ENCODE measurements around the gene SCN5A. TPM values are rescaled to one million over a fixed set of nuclear protein-coding genes. Genes with fewer than 3 reads are reported as not detected.

SCN5A gene
- total RNA-seq, 2 experiments from 2014 or later: not detected

DNA sequence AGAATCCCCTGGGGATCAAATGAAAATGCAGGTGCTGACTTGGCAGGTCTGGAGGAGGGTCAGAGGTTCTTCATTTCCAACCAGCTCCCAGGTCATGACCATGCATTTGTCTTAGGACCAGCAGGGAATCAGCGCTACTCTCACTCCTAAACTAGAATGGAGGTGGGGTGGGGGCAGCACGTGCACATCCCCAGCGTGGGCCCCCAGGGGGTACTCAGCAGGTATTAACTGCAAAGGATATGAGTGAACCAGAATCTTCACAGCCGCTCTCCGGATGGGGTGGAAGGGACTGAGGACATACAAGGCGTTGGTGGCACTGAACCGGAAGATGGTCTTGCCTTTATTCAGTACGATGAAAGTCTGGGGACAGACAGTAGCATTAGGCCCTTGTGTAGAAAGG is 19.4 kb downstream of the SCN5A start:
- H3K4me1 Mint-ChIP-seq: peaks cover 9% of the 10 kb centered on the region
- DNase-seq: no peak
- H3K4me3 Mint-ChIP-seq: no peak overlapping the region
- peaks cover 9% of the 10 kb centered on the region for H3K27me3 Mint-ChIP-seq
- no peak overlapping the region for H3K27ac Mint-ChIP-seq
- ChIA-PET CTCF (no interaction called here), POLR2A (no interaction called here)
- H3K9me3 Mint-ChIP-seq: no peaks in the 10 kb centered on the region
- no peaks in the 10 kb centered on the region for H3K36me3 Mint-ChIP-seq (ENCODE audit: low read depth)

DNA sequence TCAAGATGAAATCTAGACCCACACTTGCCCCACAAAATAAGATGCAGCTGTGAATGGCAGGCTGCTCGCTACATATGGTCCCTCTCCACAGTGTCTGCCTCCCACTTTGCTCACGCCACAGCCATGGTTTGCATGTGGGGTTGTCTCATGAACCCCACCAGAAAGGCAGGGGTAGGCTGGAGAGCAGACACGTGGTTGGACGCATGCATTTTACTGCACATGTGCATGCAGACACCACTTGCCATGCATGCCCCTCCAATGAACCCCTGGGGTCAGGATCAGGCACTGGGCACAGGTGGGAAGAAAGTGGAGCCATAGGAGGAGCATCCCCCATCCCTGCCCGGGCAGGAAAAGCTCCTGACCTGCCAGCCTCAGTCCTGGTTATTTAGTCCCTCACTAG is 20.7 kb downstream of the SCN5A start:
- H3K9me3 Mint-ChIP-seq: no peaks in the 10 kb centered on the region
- no peak for DNase-seq
- ChIA-PET POLR2A (no interaction called here), CTCF (interaction anchor here (1.1 kb wide), 1 partner anchor 108 kb away, joined by 4 read pairs; no protein-coding TSS in a partner anchor)
- peaks cover 5% of the 10 kb centered on the region for H3K4me1 Mint-ChIP-seq
- H3K36me3 Mint-ChIP-seq (ENCODE audit: low read depth): no peaks in the 10 kb centered on the region
- H3K27ac Mint-ChIP-seq: no peak overlapping the region
- no peak overlapping the region for H3K4me3 Mint-ChIP-seq
- peaks cover 3% of the 10 kb centered on the region for H3K27me3 Mint-ChIP-seq

DNA sequence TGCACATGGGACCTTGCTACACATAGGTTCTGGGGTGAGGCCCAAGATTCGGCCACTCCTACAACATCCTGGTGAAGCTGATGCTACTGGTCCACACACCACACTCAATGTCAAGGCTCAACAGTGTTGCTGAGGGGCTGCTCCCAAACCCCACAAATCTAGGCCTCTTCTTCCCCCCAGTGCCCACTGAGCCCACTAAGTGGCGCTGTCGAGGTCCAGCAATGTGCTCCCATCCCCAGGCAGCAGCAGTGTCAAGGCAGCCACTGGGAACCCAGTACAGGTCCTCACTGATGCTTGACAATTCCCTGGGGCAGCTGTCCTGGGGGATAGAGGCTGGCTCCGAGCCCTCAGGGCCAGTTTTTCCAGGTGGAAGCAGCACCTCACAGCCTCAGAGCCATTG is 21.5 kb downstream of the SCN5A start:
- no peak for DNase-seq
- no peaks in the 10 kb centered on the region for H3K36me3 Mint-ChIP-seq (ENCODE audit: low read depth)
- H3K9me3 Mint-ChIP-seq: no peaks in the 10 kb centered on the region
- no peak overlapping the region for H3K4me3 Mint-ChIP-seq
- ChIA-PET CTCF (interaction anchor here (0.6 to 1.1 kb wide), 3 partner anchors 25 to 107 kb away, joined by 3 to 4 read pairs (median 4); no protein-coding TSS in a partner anchor), POLR2A (no interaction called here)
- H3K27me3 Mint-ChIP-seq: no peaks in the 10 kb centered on the region
- no peak overlapping the region for H3K27ac Mint-ChIP-seq
- no peaks in the 10 kb centered on the region for H3K4me1 Mint-ChIP-seq

DNA sequence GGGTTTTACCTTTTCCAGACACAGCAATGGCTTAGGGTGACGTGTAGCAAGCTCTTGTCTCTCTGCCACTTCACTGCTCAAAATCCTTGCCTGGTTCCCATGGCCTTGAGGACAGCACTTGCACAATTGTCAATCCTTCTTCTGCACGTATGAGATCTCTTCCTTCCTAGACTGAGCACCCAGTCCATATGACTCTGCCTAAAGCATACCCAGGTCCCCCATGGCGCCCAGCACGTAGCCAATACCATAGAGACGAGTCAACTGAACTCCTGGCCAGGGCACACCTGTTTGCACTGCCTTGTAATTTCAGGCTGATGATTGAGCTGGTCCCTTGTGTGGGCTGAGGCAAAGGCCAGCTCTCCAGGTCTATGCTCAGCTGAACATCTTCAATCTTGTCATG is 23.3 kb downstream of the SCN5A start:
- POLR2A ChIA-PET: no interaction called here
- no peaks in the 10 kb centered on the region for H3K27me3 Mint-ChIP-seq

DNA sequence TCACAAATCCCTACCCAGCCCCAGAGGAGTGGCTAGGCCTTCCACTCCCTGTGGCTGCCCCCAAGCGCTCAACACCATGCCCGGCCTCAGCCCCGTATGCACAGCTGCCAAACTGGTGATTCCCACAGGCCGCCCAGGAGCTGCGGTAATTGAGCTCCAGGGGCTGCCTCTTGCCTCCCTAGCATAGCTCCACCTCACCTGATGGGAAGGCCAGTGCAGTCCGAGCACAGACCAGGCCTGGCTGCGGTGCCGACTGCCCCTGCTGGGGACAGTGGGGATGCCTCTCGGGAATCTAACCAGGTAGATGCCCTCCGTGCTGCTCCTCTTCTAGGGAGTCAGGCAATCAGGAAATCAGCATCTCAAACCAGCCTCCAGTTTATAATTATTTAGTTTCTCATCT is 25.9 kb downstream of the SCN5A start:
- no peaks in the 10 kb centered on the region for H3K27me3 Mint-ChIP-seq
- ChIA-PET POLR2A (no interaction called here), CTCF (no interaction called here)

More for the DNA sequence above, 23.3 kb downstream of the SCN5A start:
- Mint-ChIP-seq H3K27ac (no peak overlapping the region), H3K9me3 (no peaks in the 10 kb centered on the region), H3K36me3 (ENCODE audit: low read depth) (no peaks in the 10 kb centered on the region), H3K4me3 (no peak overlapping the region), H3K4me1 (no peaks in the 10 kb centered on the region)
- no peak for DNase-seq
- CTCF ChIA-PET: no interaction called here

DNA sequence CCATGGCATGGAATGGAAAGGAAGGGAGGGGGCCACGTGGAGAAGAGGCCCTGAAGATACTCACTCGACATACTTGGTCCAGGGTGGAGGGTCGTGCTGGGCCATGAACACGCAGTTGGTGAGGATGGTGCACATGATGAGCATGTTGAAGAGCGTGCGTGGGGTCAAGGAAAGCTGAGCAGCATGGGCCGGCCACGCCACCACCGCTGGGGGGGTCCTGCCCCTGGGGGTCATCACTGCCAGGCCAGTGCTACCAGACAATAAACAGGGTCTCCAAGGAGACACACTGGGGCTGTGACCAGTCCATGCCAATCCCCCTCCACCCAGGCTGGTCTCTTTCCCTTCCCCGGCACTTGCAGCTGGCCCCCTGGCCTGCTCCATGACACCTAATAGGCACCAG is 27.2 kb downstream of the SCN5A start:
- Mint-ChIP-seq H3K4me3 (no peak overlapping the region), H3K27me3 (peaks cover 3% of the 10 kb centered on the region), H3K9me3 (no peaks in the 10 kb centered on the region), H3K36me3 (ENCODE audit: low read depth) (no peaks in the 10 kb centered on the region), H3K4me1 (no peaks in the 10 kb centered on the region), H3K27ac (no peak overlapping the region)
- no peak for DNase-seq
- POLR2A ChIA-PET: no interaction called here
- CTCF ChIA-PET: no interaction called here

More for the DNA sequence above, 25.9 kb downstream of the SCN5A start:
- no peak for DNase-seq
- Mint-ChIP-seq H3K36me3 (ENCODE audit: low read depth) (no peaks in the 10 kb centered on the region), H3K27ac (no peak overlapping the region), H3K4me1 (no peaks in the 10 kb centered on the region), H3K4me3 (no peak overlapping the region), H3K9me3 (no peaks in the 10 kb centered on the region)

DNA sequence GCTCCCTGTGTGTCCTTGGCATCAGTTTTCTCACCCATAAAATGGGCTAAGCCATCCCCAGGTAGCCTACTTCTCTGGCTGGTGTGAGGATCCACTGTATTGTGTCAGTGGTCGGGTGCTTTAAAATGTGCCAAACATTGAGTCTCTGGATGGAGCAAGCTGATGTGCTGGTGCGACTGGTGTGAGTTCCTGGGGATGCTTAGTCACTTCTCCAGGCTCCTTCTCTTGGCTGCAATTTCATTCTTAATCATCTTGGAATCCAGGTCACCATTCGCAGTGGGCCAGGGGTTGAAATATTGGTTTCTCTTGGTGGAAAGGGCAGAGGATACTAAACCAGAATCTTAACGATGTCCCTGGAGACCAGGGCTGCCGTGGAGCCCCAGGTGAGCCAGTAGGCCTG is 29.3 kb downstream of the SCN5A start:
- ChIA-PET POLR2A (no interaction called here), CTCF (interaction anchor here (0.6 kb wide), 1 partner anchor 1572 kb away, joined by 3 read pairs; no protein-coding TSS in a partner anchor)
- Mint-ChIP-seq H3K9me3 (no peaks in the 10 kb centered on the region), H3K27me3 (peaks cover 3% of the 10 kb centered on the region), H3K4me3 (no peak overlapping the region), H3K4me1 (no peaks in the 10 kb centered on the region), H3K36me3 (ENCODE audit: low read depth) (no peaks in the 10 kb centered on the region), H3K27ac (no peak overlapping the region)
- no peak for DNase-seq

DNA sequence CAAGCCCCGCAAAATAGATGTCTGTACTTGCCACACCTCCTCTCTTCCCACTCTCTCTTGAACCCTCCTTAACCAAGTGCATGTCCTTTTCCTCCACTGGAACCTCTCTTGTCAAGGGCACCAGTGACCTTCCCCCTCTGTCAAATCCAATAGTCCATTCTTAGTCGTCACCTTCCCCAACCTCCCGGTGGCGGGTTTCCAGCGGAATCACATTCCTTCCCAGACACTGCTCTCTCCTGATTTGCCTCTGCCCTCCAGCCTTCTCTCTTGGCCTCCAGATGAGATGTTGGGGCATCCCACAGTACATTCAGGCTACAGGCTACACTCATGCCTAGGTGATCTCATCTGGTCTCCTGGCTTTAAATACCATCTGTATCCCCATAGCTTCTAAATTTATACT is 31.1 kb downstream of the SCN5A start:
- ChIA-PET POLR2A (no interaction called here), CTCF (interaction anchor here (1.1 kb wide), 1 partner anchor 33 kb away, joined by 3 read pairs; no protein-coding TSS in a partner anchor)
- H3K27me3 Mint-ChIP-seq: peaks cover 3% of the 10 kb centered on the region
- H3K9me3 Mint-ChIP-seq: no peaks in the 10 kb centered on the region
- H3K4me3 Mint-ChIP-seq: no peak overlapping the region
- H3K27ac Mint-ChIP-seq: no peak overlapping the region
- H3K4me1 Mint-ChIP-seq: no peaks in the 10 kb centered on the region
- H3K36me3 Mint-ChIP-seq (ENCODE audit: low read depth): no peaks in the 10 kb centered on the region
- no peak for DNase-seq

DNA sequence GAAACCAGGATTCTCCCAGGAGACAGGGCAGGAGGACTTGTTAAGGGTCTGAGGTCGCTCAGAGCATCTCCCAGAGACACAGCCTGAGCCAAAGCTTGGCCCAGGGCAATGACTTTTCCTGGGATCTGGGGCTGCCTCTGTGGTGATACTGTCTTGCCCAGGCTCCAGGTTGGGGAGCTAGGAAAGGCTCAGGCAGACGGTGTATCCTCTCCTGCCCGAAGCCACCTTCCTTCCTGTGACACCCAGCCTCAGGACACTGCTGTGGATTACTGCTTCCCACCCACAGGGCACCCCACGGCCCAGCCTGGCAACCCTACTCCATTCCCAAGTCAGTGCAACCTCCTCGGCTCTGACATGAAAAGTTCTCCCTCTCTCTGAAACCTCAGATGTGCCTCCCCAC is 31.9 kb downstream of the SCN5A start:
- peaks cover 3% of the 10 kb centered on the region for H3K27me3 Mint-ChIP-seq
- H3K27ac Mint-ChIP-seq: no peak overlapping the region
- no peak overlapping the region for H3K4me3 Mint-ChIP-seq
- no peaks in the 10 kb centered on the region for H3K9me3 Mint-ChIP-seq
- DNase-seq: no peak
- H3K4me1 Mint-ChIP-seq: no peaks in the 10 kb centered on the region
- CTCF ChIA-PET: no interaction called here
- no peaks in the 10 kb centered on the region for H3K36me3 Mint-ChIP-seq (ENCODE audit: low read depth)
- POLR2A ChIA-PET: no interaction called here

DNA sequence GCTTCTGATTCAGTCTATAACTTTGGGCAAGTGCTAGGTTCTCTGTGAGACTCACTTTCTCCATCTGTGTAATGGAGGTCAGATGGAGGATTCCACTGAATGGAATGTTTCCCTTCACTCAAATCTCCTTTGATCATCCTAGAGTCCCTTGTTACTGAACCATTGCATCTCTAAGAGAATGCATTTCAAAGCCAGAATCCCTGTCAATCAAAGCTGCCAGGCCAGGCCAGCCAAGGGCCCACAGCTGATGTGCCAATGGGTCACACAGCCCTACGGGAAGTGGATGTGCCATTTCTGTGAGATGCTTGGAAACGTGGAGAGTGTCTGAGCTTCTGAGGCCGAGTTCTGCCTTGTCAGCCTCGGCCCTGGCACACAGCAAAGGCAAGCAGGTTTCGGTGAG is 32.4 kb downstream of the SCN5A start:
- no peak for DNase-seq
- no peaks in the 10 kb centered on the region for H3K4me1 Mint-ChIP-seq
- H3K27ac Mint-ChIP-seq: no peak overlapping the region
- POLR2A ChIA-PET: no interaction called here
- no peak overlapping the region for H3K4me3 Mint-ChIP-seq
- H3K36me3 Mint-ChIP-seq (ENCODE audit: low read depth): no peaks in the 10 kb centered on the region
- H3K27me3 Mint-ChIP-seq: peaks cover 3% of the 10 kb centered on the region
- CTCF ChIA-PET: no interaction called here
- no peaks in the 10 kb centered on the region for H3K9me3 Mint-ChIP-seq

DNA sequence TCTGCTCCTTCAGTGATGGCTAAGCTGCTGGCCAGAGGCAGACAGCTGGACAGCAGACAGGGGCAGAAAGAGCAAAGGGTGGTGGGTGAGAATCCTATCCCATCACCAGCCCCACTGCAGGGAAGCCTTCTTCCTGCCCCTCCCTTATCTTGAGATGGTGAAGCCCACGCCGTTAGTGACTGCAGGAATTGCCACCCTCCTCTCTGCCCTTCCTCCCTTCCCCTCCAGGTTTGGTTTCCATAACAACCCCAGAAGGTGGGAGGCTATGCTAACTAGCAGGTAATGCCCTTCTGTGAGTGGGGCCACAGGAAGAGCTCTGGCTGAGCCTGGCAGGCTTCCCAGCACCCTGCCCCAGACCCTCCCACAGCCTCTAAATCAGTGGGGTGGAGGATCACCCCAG is 32.8 kb downstream of the SCN5A start:
- Mint-ChIP-seq H3K36me3 (ENCODE audit: low read depth) (no peaks in the 10 kb centered on the region), H3K4me1 (no peaks in the 10 kb centered on the region), H3K27ac (no peak overlapping the region), H3K4me3 (no peak overlapping the region), H3K27me3 (peaks cover 3% of the 10 kb centered on the region), H3K9me3 (no peaks in the 10 kb centered on the region)
- CTCF ChIA-PET: no interaction called here
- DNase-seq: no peak
- POLR2A ChIA-PET: no interaction called here

DNA sequence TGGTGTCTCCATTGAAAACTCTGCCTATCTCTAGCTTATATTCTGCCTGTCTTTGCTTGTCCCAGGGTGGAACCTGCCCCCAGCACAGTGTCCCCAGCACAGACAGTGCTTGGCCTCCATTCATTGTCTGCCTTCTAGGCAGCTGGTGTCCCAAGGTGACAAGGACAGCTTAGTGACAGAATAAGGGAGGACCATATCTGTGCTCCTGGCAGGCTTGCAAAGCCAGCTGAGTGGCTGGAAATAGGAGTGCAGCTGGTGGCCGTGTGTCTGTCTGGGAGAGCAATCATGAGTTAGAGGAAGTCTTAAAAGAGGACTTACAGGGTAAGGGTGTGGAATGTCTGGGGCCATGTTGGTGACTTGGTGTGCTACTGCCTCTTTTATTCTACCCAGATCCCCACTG is 33.4 kb downstream of the SCN5A start:
- H3K27me3 Mint-ChIP-seq: peaks cover 3% of the 10 kb centered on the region
- ChIA-PET POLR2A (no interaction called here), CTCF (interaction anchor here (1.3 kb wide), 1 partner anchor 25 kb away, joined by 3 read pairs; no protein-coding TSS in a partner anchor)
- DNase-seq: no peak
- no peaks in the 10 kb centered on the region for H3K4me1 Mint-ChIP-seq
- H3K36me3 Mint-ChIP-seq (ENCODE audit: low read depth): no peaks in the 10 kb centered on the region
- no peaks in the 10 kb centered on the region for H3K9me3 Mint-ChIP-seq
- no peak overlapping the region for H3K27ac Mint-ChIP-seq
- no peak overlapping the region for H3K4me3 Mint-ChIP-seq

DNA sequence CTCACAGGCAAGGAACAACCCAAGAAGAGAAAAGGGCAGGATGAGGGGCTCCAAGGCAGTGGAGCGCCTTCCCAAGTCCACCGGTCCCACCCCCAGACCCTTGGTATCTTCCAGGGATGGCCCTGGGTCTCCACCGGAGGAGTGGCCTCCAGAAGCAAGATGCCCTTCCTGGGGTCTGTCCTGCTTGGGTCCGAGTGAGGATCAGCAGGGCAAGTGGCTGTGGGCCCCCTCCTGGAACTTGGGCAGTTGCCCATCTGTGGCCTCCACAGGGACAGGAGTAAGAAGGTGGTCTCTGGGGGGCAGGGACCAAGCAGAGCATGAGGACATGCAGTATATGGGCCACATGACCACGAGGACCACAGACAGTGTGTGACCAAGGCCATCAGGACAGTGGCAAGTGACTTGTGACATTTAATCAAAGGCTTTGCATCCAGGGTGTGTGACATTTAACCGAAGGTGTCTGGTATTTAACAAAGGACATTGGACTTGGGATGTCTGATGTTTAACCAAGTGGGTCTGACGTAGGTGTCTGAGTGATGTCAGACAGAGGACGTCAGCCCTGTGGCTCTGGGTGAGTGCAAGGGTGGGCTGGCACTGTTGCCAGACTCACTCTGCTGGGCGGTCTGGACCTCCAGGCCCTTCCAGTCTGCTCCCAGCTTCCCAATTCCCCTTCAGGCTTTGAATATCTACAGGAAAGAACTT is 34.7 kb downstream of the SCN5A start:
- Mint-ChIP-seq H3K4me3 (no peak overlapping the region), H3K4me1 (no peaks in the 10 kb centered on the region), H3K27me3 (peaks cover 3% of the 10 kb centered on the region), H3K27ac (no peak overlapping the region), H3K9me3 (no peaks in the 10 kb centered on the region), H3K36me3 (ENCODE audit: low read depth) (no peaks in the 10 kb centered on the region)
- CTCF ChIA-PET: interaction anchor here (1.3 kb wide), 1 partner anchor 27 kb away, joined by 3 read pairs; no protein-coding TSS in a partner anchor
- DNase-seq: no peak
- POLR2A ChIA-PET: no interaction called here

DNA sequence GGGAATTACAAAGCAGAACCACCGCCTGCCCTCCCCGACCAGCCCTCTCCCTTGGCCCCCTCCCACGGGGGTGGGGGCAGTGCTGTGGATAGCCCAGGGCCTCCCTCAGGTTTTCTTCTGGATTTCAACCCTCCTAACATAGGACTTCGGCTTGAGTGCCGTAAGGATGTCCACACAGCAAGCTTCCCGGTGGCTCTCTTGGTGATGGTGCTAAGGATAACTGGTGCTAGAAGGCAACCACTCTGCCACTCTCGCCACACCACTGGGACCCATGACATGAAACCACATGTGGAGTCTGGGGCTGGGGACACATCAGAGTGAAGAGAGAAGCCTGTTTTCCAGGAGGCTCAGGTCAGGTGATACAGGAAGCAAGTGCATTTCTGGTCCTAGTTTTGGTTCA is 35.4 kb downstream of the SCN5A start:
- DNase-seq: no peak
- peaks cover 3% of the 10 kb centered on the region for H3K27me3 Mint-ChIP-seq
- no peaks in the 10 kb centered on the region for H3K36me3 Mint-ChIP-seq (ENCODE audit: low read depth)
- H3K9me3 Mint-ChIP-seq: no peaks in the 10 kb centered on the region
- ChIA-PET CTCF (no interaction called here), POLR2A (no interaction called here)
- no peak overlapping the region for H3K27ac Mint-ChIP-seq
- no peak overlapping the region for H3K4me3 Mint-ChIP-seq
- no peaks in the 10 kb centered on the region for H3K4me1 Mint-ChIP-seq
